ENCODE measurements around the gene CCDC112. TPM values are rescaled to one million over a fixed set of nuclear protein-coding genes. Genes with fewer than 3 reads are reported as not detected.

The CCDC112 gene
- total RNA-seq, 1 donor: 3.8 TPM

- DNase-seq (ENCODE audit: low read depth in 2 of 3, low spot score in 2 of 3): no peak
These were observed 22.6 kb upstream of the CCDC112 start for GRCh38 chr5:115319007-115319406.

DNA sequence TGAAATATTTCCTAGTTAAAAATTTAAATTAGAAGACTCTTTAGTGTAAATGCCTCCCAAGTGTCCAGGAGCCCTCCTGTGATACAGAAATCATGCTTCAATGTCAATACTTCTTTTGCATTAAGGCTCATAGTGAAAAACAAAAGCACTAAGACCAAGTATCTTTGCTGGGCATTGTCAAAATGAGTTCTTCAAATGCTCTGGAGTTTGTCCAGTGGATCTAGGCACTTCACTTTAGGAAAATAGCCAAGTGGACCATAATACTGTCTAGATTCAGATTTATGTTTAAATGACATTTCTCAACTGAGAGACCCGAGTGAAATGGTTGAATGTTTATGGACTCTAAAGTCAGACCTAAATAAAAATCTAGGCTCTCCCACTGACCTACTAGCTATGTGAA is 21.3 kb upstream of the CCDC112 start:
- no peak for DNase-seq (ENCODE audit: low read depth in 2 of 3, low spot score in 2 of 3)

- no peak for DNase-seq (ENCODE audit: low read depth in 2 of 3, low spot score in 2 of 3)
These were observed 20.9 kb upstream of the CCDC112 start for GRCh38 chr5:115317320-115317719.

DNA sequence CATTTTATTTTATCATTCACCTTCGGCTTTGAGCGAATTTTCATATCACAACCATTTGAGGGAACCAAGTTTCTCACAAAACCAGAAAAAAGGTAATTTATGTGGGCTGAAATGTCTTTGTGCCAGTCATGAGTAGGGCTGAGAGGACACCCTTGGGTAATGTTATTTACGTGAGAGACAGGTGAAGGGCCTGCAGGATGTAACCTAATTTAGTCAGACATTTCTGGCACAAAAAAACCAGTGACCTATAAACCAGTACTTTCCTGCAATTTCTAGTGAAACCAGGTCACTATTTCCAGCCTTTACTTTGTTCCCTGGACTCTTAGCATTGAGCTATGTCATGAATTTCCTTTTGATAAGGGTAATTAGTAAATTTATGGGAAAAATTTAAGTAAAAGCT is 17.2 kb upstream of the CCDC112 start:
- no peak for DNase-seq (ENCODE audit: low read depth in 2 of 3, low spot score in 2 of 3)

DNA sequence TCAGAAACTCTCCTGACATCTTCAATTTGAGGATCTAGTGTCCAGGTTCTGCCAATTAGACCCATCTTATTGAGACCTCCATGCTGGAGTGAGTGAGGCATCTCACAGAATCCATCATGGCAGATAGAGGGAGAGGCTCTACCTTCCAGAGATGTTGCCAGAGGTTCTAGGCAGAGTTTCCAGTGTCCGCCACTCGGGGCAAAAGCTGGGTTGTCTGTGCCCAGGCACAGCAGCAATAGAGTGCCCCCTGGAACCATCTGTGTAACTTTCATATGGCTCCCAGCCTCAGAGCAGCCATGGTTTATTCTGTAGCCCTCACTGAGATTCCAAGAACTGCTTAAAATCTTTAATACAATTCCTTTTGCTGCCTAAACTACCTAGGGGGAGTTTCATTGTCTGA is 16.6 kb upstream of the CCDC112 start:
- no peak for DNase-seq (ENCODE audit: low read depth in 2 of 3, low spot score in 2 of 3)

DNA sequence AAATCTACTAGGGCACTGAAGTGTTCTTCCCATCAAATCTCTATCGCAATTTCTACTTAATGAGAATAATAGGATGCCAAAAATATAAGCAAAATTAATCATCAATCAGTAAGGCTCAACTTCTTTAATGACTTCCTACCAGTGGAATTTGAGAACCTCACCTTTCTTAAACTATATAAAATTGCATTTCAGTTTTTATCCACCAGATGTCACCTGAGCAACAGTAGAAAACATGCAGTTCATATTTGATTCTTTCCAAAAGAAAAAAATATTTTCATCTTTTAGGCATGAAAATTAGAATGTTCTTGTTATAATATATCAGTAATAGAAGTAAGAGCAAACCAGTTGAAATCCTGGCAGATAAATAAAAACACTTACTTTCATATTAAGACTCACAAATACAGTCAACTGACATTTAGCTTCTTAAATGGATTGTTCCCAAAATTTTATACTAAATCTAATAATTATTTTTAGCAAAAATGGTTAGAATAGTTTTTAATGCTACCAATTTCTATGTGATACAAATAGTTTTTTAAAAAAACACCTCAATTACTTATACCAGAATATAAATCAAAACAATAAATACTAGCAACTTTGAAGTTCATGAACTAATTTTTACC is 13.4 kb upstream of the CCDC112 start:
- DNase-seq (ENCODE audit: low read depth in 2 of 3, low spot score in 2 of 3): peak in 2 of 3 donors; percentile 30 to 78

GRCh38 chr5:115308815-115309214 is 12.4 kb upstream of the CCDC112 start:
- DNase-seq (ENCODE audit: low read depth in 2 of 3, low spot score in 2 of 3): no peak

GRCh38 chr5:115306011-115306536 is 9.6 kb upstream of the CCDC112 start:
- DNase-seq (ENCODE audit: low read depth in 2 of 3, low spot score in 2 of 3): no peak

GRCh38 chr5:115304496-115304895 is 8.0 kb upstream of the CCDC112 start:
- DNase-seq (ENCODE audit: low read depth in 2 of 3, low spot score in 2 of 3): no peak

DNA sequence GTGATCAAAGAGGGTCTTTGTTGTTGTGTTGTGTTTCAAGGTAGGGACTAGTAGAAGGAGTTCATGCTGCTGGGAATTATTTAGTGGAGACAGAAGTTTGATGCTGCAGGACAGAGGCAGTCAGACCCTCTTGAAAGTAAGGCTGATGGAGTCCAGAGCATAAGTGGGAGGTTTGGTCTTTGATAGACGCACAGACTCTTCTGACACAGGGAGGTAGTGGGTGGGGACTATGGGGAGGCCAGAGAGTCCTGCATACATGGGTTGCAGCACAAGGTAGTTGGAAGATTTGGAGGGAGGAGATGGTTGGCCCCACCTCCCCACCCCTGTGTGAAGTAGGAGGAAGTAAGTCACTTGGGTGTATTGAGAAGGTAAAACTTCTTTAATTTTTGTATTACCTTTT is 2.4 kb upstream of the CCDC112 start:
- no peak for DNase-seq (ENCODE audit: low read depth in 2 of 3, low spot score in 2 of 3)

DNA sequence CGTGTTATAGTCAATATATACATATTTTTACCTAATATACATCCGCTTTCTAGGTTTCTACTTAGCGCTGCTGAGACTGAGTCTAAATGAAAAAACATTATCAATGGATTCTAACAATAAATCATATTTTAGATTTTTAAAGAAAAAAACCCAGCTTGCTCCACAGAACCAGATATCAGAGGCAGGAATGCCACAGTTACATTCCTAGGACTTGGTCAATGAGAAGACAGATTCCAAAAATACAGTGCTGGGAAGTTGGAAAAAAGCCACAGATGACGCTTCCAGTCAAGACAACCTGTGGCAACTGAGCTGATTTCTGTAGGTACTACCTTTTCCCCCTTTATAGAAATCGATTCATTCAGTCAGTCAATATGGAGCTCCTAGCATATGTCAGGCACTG is 577 bp upstream of the CCDC112 start:
- DNase-seq (ENCODE audit: low read depth in 2 of 3, low spot score in 2 of 3): no peak

DNA sequence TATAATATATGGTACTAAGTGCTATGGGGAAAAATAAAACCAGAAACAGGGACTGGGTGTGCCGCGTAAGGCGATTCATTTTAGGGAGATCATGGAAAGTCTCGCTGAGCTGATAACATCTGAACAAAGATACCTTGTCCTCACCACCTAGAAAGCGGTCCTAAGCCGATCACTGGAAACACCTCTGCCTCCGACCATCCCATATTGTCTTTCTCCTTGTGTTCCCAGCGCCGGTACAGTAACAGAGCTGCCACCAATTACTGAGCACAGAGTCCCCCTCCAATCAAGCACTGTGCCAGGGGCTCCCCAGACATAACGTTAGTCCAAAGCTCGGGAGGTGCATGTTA is 704 bp downstream of the CCDC112 start:
- DNase-seq (ENCODE audit: low read depth in 2 of 3, low spot score in 2 of 3): no peak

GRCh38 chr5:115291397-115291796 is 5.1 kb downstream of the CCDC112 start:
- DNase-seq (ENCODE audit: low read depth in 2 of 3, low spot score in 2 of 3): no peak

DNA sequence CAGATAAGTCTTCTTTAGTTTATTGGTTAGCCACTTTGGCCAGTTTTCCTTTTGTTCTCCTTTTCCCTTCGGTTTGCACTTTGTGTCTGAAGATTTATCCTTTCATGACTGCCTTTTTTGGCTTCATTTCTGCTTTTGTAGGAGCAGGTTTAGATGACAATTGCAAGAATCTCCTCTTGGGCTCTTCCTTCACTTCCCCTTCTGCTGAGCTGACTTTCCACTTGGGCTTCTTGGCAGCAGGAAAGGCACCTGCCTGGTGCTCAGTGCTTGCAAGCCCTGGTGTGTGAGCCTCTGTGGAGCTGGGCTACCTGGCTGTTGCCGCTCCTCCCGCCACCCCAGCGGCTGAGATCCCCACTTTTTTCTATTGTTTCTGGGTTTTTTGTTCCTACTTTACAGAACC is 7.3 kb downstream of the CCDC112 start:
- DNase-seq (ENCODE audit: low read depth in 2 of 3, low spot score in 2 of 3): no peak

GRCh38 chr5:115284021-115284420 is 12.4 kb downstream of the CCDC112 start:
- no peak for DNase-seq (ENCODE audit: low read depth in 2 of 3, low spot score in 2 of 3)

GRCh38 chr5:115282131-115282530 is 14.3 kb downstream of the CCDC112 start:
- DNase-seq (ENCODE audit: low read depth in 2 of 3, low spot score in 2 of 3): no peak

GRCh38 chr5:115274584-115274983 is 21.9 kb downstream of the CCDC112 start:
- no peak for DNase-seq (ENCODE audit: low read depth in 2 of 3, low spot score in 2 of 3)

GRCh38 chr5:115272297-115272958 is 24.0 kb downstream of the CCDC112 start:
- no peak for DNase-seq (ENCODE audit: low read depth in 2 of 3, low spot score in 2 of 3)

GRCh38 chr5:115271295-115272050 is 25.0 kb downstream of the CCDC112 start:
- no peak for DNase-seq (ENCODE audit: low read depth in 2 of 3, low spot score in 2 of 3)

- no peak for DNase-seq (ENCODE audit: low read depth in 2 of 3, low spot score in 2 of 3)
These were observed 28.8 kb downstream of the CCDC112 start for GRCh38 chr5:115267617-115268016.

DNA sequence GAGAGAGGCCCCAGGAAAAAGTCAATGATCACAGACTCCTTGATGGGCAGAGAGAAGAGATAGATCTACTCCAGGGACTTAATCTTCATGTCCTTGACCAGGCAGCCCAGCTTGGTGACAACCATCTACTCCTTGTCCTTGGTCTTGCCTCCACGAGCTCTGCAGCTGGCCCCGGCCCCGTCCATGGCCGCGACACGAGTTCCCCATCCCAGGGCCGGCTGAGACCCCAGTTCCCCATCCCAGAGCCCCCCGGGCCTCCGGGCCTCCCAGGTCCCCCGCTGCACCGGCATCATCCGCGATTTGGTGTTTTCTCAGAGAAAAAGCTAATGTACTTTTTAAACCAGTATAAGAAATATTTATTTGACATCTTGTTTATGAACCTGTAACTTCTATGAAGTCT is 31.2 kb downstream of the CCDC112 start:
- no peak for DNase-seq (ENCODE audit: low read depth in 2 of 3, low spot score in 2 of 3)

DNA sequence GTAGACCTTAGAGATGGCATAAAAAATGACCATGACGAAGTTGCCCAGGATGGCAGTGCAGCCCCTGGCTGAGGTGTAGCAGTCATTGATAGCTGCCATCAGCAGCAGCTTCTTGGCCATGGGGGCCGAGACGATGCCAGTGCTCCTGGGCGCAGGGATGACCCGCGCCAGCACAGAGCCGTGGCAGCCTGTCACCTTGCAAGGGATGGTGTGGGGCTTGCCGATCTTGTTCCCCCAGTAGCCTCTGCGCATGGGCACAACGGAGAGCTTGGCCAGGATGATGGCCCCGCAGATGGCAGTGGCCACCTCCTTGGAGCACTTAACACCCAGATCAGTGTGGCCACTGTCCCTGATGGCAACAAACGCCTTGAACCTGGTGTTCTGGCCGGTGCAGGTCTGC is 31.7 kb downstream of the CCDC112 start:
- DNase-seq (ENCODE audit: low read depth in 2 of 3, low spot score in 2 of 3): no peak

All from hematopoietic multipotent progenitor cell (in vitro differentiated cells).